Measurements from ENCODE around the gene CLDN1.

DNA sequence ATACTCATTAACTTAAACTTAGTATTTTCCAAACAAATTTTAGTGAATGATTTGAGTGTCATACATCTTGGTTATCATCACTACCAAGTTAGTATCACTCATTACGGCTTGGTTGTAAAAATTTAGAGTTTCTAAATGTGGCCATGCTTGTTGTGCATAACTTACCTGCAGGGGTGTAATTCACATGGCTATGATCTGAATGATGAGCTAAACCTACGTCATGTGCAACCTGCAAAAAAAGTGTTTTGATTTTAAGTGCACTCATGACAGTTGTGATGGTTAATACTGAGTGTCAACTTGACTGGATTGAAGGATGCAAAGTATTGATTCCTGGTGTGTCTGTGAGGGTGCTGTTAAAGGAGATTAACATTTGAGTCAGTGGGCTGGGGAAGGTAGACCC lies 48.1 kb upstream of the CLDN1 start:
- TF ChIP-seq CTCF (IDR thresholded peaks at IDR 0.05) (no peak), POLR2A (IDR thresholded peaks at IDR 0.05) (no peak), POLR2AphosphoS5 (IDR thresholded peaks at IDR 0.05) (no peak), EP300 (IDR thresholded peaks at IDR 0.05) (no peak)
